Psoas muscle (tissue), 8 donors: Measurements from ENCODE around the gene GPS1. TPM values are rescaled to one million over a fixed set of nuclear protein-coding genes. Genes with fewer than 3 reads are reported as not detected.
A peak's percentile ranks its signal among the peaks of the same experiment; 100 is the strongest.

Source experiments
- ATAC-seq, 4 donors: fragments of 200-7000 bp; cut with Tn5 transposase; one replicate each; pipeline ENCODE4 v1.9.1; 2020; ENCODE audit warnings: moderate library complexity in 3 of 4, mild to moderate bottlenecking in 2 of 4
- DNase-seq, 2 donors: peaks; one replicate each; pipeline ENCODE4 v3.0.0-alpha.2; 2020
- H3K27ac ChIP-seq: fragments of 200-600 bp; one replicate; pipeline ENCODE4 v1.8.0; 2022
- H3K27me3 ChIP-seq, 3 donors: fragments of 200-600 bp in 1 of 3; one replicate each; pipeline versions ENCODE4 v1.6.1 to v1.8.0; 2013 to 2022; ENCODE audit warnings: low read length in 2 of 3, mild to moderate bottlenecking in 2 of 3, moderate library complexity in 1 of 3; ENCODE audit not compliant: insufficient read depth in 3 of 3
- H3K36me3 ChIP-seq, 2 donors: fragments of 200-600 bp in 1 of 2; one replicate each; pipeline versions ENCODE4 v1.6.1 to v1.8.0; 2013 to 2022; ENCODE audit warnings: low read depth in 1 of 2, mild to moderate bottlenecking in 1 of 2, moderate library complexity in 1 of 2; ENCODE audit not compliant: insufficient read depth in 1 of 2
- H3K4me1 ChIP-seq: fragments of 200-600 bp; one replicate; pipeline ENCODE4 v1.8.0; 2022
- H3K4me3 ChIP-seq: fragments of 200-600 bp; one replicate; pipeline ENCODE4 v1.8.0; 2022; ENCODE audit warnings: mild to moderate bottlenecking
- H3K9me3 ChIP-seq: fragments of 200-600 bp; one replicate; pipeline ENCODE4 v1.8.0; 2022
- WGBS, 3 donors: extraction: QIAGEN DNeasy Blood & Tissue Kit; methylation state at CpG; one replicate each; pipeline versions ENCODE4 v1.1.6 to v1.1.7; 2013; 5-methylcytosine and 5-hydroxymethylcytosine counted together
- intact Hi-C, 2 donors: fragments of 100-400 bp; cut with DNase I; formaldehyde crosslinking; loops; one replicate each; pipeline versions ENCODE4 v1.11.0 to v1.14.2; 2022
- polyA plus RNA-seq, 3 donors: library from polyadenylated mRNA; stranded (reverse); fragments of 200-250 nt; gene quantifications; one replicate each; pipeline ENCODE4 v1.2.3, GENCODE V29; 2013
- total RNA-seq, 4 donors: library from RNA; stranded (reverse); fragmentation: NEBNext Ultra II Directional in 2 of 4; extraction: Animal tissue kit (Norgen Biotek cat#: 25700) in 2 of 4; gene quantifications; one replicate each; pipeline versions ENCODE4 v1.2.1 to v1.2.4, GENCODE V29; 2021 to 2023
- TF ChIP-seq, protein P1 (sequence below): fragments of 200-600 bp; IDR thresholded peaks from one replicate; pipeline ENCODE4 v1.8.0; 2022; ENCODE audit warnings: antibody characterized with exemption
- donor health status: healthy with polysubstance abuse.
- donor health status: DM: no; HTN: no; CAD: no; lungs with moderate emphysema.
- donor health status: Bipolar disorder and iron deficiency.
- donor health status: healthy.
- donor health status: DM: yes; HTN: yes; CAD: no.
- donor health status: DM: no; HTN: no; CAD: no.
- donor health status: DM: no; HTN: no; CAD: no.
- donor health status: DM: yes; HTN: yes; CAD: no.

Gene GPS1
- total and polyA plus RNA-seq, 7 donors, result 87.1 to 114 (median 104) TPM

DNA sequence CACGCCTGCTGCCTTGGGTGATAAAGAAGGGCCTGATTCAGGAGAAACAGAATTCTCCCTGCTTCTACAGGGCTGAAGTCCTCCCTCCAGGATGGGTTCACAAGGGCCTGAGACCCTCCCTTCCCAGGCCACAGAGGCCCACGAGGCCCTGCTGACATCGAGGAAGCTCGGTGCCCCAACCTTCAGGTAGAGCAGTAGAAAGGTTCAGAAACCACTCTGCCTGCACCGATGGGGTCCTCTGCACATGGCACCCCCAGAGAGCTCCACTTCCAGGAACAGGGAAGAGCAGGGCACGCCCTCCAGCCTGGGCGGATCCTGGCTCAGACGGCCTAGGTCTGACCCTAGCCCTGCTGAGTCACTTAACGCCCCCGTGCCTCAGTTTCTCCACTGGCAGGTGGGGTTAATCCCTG lies 29.8 kb upstream of the GPS1 start:
- 11 to 14% (median 12%) methylated on average over 10 of the region's 10 CpGs for WGBS, 3 donors
- Histone ChIP-seq H3K4me3 (peak overlapping the region; percentile 91), H3K9me3 (no peaks in the 10 kb centered on the region), H3K27ac (peak overlapping the region; percentile 78), H3K27me3 (no peaks in the 10 kb centered on the region), H3K36me3 (peaks cover 0 to 3% of the 10 kb centered on the region in 2 donors), H3K4me1 (peaks cover 48% of the 10 kb centered on the region)
- DNase-seq, result no peak
- TF ChIP-seq, protein P1, sequence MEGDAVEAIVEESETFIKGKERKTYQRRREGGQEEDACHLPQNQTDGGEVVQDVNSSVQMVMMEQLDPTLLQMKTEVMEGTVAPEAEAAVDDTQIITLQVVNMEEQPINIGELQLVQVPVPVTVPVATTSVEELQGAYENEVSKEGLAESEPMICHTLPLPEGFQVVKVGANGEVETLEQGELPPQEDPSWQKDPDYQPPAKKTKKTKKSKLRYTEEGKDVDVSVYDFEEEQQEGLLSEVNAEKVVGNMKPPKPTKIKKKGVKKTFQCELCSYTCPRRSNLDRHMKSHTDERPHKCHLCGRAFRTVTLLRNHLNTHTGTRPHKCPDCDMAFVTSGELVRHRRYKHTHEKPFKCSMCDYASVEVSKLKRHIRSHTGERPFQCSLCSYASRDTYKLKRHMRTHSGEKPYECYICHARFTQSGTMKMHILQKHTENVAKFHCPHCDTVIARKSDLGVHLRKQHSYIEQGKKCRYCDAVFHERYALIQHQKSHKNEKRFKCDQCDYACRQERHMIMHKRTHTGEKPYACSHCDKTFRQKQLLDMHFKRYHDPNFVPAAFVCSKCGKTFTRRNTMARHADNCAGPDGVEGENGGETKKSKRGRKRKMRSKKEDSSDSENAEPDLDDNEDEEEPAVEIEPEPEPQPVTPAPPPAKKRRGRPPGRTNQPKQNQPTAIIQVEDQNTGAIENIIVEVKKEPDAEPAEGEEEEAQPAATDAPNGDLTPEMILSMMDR, result no peak
- intact Hi-C loops, result loop anchor here (1.0 to 2.0 kb wide), 3 partner anchors 63 to 153 kb away; no protein-coding TSS in a partner anchor
- no peak for ATAC-seq

DNA sequence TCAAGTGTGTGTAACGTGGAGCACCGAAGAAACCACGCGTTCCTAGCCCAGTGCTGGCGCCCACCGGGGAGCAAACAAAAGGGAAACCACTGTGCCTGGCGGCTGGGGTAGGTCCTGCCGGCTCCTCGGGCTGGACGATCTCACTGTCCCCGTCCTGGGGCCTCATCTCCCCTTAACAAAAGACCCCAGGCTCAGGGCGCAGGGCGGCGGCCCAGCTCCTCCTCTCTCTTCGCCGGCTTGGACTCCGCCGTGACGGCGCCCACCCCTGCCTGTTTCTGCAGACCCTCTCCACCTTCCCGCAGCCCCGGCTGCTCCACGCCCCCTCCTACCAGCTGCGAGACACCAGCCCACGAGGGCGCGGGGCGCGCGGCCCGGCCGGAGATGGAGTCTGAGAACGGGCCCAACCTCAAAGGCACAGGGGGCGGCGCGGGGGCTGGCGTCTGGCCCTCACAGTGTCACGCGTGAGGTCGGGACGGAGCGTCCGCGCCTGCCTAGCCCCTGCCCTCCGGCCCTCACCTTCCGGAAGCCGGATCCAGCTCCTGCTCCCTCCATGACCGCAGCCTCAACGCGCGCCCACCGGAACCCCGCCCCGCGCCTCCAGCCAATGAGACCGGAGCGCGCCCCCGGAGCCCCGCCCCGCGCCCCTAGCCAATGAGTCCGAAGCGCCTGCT lies 29.3 kb upstream of the GPS1 start, which contains the start of gene CENPX:
CENPX (minus strand) TSS at position 569 of the 671 bp plus-strand sequence; CDS start at position 552, 17 bp downstream.
- intact Hi-C loops, result no loop called here
- Histone ChIP-seq H3K36me3 (peaks cover 0 to 2% of the 10 kb centered on the region in 2 donors), H3K27me3 (no peaks in the 10 kb centered on the region), H3K4me1 (peaks cover 46% of the 10 kb centered on the region), H3K4me3 (peak within 1 kb of the TSS; percentile 91), H3K27ac (peak within 1 kb of the TSS; percentile 78), H3K9me3 (no peaks in the 10 kb centered on the region)
- TF ChIP-seq, protein P1, result no peak
- DNase-seq (no peak), ATAC-seq (no peak)
- WGBS, 3 donors, result 1% methylated on average over 34 to 64 of the region's 64 CpGs

DNA sequence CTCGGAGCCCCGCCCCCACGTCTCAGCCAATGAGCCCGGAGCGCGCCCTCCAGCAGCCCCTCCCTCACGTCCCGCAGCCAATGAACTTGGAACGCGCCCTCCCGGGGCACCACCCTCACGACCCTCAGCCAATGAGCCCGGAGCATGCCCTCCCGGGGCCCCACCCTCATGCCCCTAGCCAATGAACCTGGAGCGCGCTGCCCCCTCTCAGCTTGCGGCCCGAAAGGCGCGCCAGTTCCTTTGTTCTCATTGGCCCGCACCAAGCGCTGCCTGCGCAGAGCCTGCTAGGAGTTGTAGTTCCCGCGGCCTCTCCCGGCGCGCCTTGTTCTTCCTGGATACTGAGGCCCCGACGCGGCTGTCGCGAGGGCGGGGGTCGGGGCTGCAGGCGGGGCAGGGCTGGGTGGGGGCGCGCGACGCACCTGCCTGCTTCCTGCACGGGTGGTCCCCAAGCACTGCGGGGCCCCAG lies 28.7 kb upstream of the GPS1 start, which contains the start of gene LRRC45:
LRRC45 (plus strand) TSS at position 325 of the 466 bp plus-strand sequence. CDS start 339 bp downstream, outside the sequence.
- Histone ChIP-seq H3K4me1 (peaks cover 40% of the 10 kb centered on the region), H3K4me3 (peak within 1 kb of the TSS; percentile 91), H3K36me3 (no peaks in the 10 kb centered on the region), H3K27ac (peak within 1 kb of the TSS; percentile 78), H3K27me3 (no peaks in the 10 kb centered on the region), H3K9me3 (no peaks in the 10 kb centered on the region)
- TF ChIP-seq, protein P1, result no peak
- ATAC-seq (peak; percentile 91 to 95 (median 93)), DNase-seq (peak; percentile 100)
- intact Hi-C loops, result no loop called here
- WGBS, 3 donors, result 0 to 1% (median 1%) methylated on average over 27 to 42 of the region's 42 CpGs

DNA sequence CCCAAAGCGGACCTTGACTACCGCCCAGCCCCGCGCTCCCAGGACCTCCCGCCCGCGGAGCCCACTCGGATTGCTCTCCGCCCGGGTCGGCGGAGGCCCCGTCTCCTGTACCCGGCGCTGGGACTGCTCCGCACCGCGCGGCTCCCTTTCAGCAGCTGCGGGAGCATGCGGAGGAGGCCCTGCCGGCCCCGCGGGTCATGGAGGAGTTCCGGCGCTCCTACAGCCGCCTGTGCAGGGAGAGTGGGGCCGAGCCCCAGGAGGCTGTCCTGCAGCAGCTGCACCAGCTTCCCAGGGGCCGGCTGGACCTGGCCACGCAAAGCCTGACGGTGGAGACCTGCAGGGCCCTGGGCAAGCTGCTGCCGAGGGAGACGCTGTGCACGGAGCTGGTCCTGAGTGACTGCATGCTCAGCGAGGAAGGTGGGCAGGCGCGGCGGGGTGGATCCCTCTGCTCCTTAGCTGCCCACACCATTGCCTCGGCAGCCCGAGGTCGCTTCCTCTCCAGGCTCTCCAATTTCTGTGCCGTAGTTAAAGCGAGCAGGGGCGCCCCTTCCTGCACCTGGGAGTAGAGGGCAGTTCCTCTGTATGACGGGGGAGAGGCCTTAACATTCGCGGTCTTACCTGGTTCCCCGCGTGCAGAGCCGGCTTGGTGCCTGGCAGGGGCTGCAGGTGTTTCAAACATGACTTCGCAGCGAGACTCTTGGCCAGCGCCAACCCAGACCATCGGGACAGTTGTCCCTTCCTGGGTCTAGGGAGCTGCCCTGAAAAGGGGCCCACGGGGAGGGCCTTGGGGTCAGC lies 28.1 kb upstream of the GPS1 start:
- Histone ChIP-seq H3K9me3 (no peaks in the 10 kb centered on the region), H3K36me3 (no peaks in the 10 kb centered on the region), H3K4me3 (peak overlapping the region; percentile 83), H3K27ac (peak overlapping the region; percentile 32), H3K27me3 (no peaks in the 10 kb centered on the region), H3K4me1 (peaks cover 34% of the 10 kb centered on the region)
- intact Hi-C loops, result no loop called here
- peak in 2 of 4 donors; percentile 0 to 1 for ATAC-seq
- no peak for DNase-seq
- TF ChIP-seq, protein P1, result no peak
- WGBS, 3 donors, result 6 to 7% (median 7%) methylated on average over 50 to 55 of the region's 55 CpGs
